HG03066 (cell line): ENCODE results near the gene BRME1.
"Not testable (repeated sequence)": the region's sequence is repeated elsewhere in the genome, so short reads cannot be mapped to it uniquely, and the experiment has no call there.

Experiments used
- ATAC-seq: cut with Tn5 transposase; IDR thresholded peaks from one replicate; pipeline ENCODE4 v1.9.1; 2021; ENCODE audit warnings: low read depth; ENCODE audit not compliant: unreplicated experiment

Gene BRME1

GRCh38 chr19:13929340-13929739 lies 23.4 kb upstream of the BRME1 start:
- no peak for ATAC-seq

- ATAC-seq: no peak
These were observed 20.8 kb upstream of the BRME1 start for GRCh38 chr19:13926715-13927114.

GRCh38 chr19:13926010-13926409 lies 20.1 kb upstream of the BRME1 start:
- ATAC-seq: no peak

GRCh38 chr19:13923194-13923987 lies 17.5 kb upstream of the BRME1 start:
- no peak for ATAC-seq

DNA sequence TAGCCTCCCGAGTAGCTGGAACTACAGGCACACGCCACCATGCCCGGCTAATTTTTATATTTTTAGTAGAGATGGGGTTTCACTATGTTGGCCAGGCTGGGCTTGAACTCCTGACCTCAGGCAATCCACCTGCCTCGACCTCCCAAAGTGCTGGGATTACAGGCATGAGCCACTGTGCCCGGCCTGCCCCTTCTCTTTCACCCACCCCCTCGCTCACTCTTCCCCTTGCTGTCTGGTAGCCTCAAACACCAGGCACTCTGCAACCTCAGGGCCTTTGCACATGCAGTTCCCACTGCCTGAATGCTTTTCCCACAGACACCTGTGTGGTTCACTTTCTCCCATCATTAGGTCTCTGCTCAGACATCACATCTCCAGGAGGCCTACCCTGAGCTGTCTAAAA lies 16.2 kb upstream of the BRME1 start:
- ATAC-seq: not testable (repeated sequence)

DNA sequence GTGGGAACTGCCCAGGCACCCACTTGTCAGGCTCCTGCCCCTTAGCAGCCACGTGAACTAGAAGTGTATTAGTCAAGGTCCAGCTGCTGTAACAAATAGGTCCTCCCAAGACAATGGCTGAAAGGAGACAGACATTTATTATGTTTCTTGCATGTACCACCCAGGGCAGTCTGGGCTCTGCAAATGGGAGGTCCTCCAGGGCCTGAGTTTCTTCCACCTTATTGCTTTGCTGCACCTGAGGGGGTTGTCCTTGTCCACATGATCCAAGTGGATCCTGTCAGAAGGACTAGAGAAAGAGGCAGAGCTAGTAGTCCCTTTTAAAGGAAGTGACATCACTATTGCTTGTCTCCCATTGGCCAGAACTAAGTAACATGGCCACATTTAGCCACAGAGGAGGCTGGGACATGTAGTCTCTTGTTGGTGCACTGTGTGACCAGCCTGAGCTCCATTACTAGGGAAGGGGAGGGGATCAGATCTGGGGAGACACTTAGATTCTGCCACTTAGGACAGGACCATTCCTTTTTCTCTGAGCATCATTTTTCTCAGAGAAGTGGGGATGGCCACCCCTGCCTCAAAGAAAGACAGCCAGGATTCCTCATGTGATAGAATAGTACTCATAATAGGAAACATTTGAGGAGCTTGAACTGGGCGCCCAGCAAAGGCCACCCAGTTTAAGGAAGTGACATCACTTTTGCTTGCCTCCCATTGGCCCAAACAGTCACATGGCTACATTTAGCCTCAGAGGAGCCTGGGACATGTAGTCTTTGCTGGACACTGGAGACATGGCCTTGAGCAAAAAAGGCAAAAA lies 15.2 kb upstream of the BRME1 start:
- no peak for ATAC-seq

DNA sequence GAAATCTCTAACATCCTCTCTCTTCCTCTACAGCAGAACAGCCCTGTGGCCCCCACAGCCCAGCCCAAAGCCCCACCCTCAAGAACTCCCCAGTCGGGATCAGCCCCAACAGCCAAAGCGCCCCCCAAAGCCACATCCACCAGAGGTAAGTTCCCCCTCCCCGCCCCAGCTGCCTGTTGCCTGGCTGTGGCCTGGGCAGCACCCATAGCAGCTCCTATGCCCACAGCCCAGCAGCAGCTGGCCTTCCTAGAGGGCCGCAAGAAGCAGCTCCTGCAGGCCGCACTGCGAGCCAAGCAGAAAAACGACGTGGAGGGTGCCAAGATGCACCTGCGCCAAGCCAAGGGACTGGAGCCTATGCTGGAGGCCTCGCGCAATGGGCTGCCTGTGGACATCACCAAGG lies 14.6 kb upstream of the BRME1 start:
- ATAC-seq: no peak

- ATAC-seq: no peak
These were observed 13.0 kb upstream of the BRME1 start for GRCh38 chr19:13918726-13919411.

DNA sequence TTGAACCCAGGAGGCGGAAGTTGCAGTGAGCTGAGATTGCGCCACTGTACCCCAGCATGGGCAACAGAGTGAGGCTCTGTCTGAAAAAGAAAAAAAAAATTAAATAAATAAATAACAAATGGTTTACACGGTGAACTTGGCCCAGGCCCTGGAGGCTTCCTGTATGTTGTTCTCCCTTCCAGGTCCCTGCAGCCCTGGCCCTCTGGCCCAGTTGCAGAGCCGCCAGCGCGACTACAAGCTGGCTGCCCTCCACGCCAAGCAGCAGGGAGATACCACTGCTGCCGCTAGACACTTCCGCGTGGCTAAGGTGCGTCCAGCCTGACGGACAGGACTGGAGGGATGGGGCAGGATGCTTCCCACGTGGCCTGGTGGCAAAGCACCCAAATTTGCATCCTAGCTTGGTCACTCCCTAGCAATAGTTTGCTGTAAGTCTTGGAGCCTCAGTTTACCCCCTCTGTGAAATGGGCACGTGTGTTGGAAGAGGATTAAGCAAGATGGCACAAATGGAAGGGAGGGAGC lies 12.0 kb upstream of the BRME1 start:
- no peak for ATAC-seq

GRCh38 chr19:13914777-13915176 lies 8.9 kb upstream of the BRME1 start:
- ATAC-seq: no peak

- ATAC-seq: no peak
These were observed 7.4 kb upstream of the BRME1 start for GRCh38 chr19:13913352-13913751.

DNA sequence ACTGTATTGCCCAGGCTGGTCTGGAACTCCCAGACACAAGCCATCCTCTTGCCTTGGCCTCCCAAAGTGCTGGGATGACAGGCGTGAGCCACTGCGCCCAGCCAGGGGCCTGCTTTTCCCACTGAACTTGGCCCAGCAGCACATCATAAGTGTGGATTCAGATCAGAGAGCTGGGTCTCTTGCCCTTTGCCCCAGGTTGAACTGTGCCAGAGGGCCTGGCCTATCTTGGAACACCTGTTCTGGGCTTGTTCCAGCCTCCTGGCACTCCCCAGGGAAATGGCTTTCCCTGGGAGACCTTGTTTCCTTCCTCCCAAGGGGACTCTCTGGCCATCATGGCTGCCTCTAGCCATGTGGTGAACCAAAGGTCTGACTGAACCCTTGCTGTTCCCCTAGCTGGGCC lies 3.5 kb upstream of the BRME1 start:
- no peak for ATAC-seq

GRCh38 chr19:13908674-13909073 lies 2.8 kb upstream of the BRME1 start:
- ATAC-seq: no peak

DNA sequence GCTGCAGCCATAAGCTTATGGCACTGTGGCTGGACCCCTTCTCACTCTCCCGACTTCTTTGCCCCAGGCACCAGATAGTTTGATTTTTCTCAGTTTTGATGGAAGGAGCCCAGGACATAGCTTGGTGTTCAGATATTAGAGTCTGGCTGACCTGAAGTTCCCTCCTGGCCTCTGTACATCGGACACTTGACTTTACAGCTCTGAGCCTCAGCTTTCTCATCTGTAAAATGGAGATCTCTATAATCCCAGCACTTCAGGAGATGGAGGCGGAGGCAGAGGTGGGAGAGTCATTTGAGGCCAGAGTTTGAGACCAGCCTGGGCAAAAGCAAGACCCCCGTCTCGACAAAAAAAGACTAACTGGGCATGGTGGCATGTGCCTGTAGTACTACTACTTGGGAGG lies 993 bp upstream of the BRME1 start:
- ATAC-seq: no peak

DNA sequence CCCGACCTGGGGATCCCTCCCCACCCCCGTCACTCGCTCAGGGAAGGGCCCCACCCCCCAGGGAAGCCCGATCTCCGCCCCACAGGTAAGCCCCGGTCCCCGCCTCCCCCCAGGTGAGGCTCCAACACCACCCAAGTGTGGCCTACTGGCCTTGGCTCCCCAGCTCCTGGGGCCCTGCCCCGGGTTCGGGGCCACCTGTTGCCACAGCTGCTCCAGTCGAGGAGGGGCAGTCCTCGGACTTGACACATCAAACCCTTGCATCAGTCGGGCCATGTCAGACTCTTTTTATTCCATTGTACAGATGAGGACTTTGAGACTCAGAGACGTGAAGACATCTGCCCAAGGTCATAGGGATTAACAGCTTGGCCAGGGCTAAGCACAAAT lies 596 bp upstream of the BRME1 start:
- ATAC-seq: no peak

GRCh38 chr19:13902993-13903555 lies 2.8 kb downstream of the BRME1 start:
- no peak for ATAC-seq

- no peak for ATAC-seq
These were observed 5.9 kb downstream of the BRME1 start for GRCh38 chr19:13899912-13900584.

DNA sequence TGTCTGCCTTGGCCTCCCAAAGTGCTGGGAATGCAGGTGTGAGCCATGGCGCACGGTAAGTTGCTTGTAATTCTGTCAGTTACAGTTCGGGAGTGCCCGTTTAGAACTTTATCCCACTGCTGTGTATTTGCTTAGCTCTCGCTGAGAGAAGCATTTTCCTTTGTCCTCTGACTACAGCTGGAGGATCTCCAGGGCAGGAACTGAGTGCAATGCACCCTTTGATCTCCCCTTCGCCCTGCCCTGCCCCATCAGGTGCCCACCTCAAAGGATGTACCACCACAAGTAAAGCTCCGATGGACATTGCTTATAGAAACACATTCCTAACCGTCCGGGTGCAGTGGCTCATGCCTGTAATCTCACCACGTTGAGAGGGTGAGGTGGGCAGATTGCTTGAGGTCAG lies 6.5 kb downstream of the BRME1 start:
- ATAC-seq: no peak

GRCh38 chr19:13896227-13896626 lies 9.7 kb downstream of the BRME1 start:
- ATAC-seq: no peak

DNA sequence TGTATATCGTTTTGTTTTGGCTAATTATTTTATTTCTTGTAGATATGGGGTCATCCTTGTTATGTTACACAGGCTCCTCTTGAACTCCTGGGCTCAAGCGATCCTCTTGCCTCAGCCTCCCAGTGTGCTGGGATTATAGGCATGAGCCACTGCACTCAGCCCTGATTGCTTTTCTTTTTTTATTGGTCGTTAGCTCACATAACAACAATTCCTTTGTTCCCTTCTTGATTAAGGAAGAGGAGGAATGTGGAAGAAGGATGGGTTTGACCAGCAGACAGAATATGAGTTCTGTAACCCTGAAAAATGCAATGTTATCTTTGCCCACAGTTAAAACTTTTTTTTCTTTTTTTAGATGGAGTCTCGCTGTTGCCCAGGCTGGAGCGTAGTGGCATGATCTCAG lies 11.4 kb downstream of the BRME1 start:
- ATAC-seq: no peak
